ENCODE data around the gene NDUFB4.
"Not testable (repeated sequence)": the region's sequence is repeated elsewhere in the genome, so short reads cannot be mapped to it uniquely, and the experiment has no call there.

The NDUFB4 gene

GRCh38 chr3:120608506-120608905 lies 12.4 kb downstream of the NDUFB4 start:
- Histone ChIP-seq H3K9ac (ENCODE audit: insufficient read length, low read depth) (no peak overlapping the region), H3K4me3 (ENCODE audit: insufficient read length, low read depth) (no peak overlapping the region), H3K9me3 (ENCODE audit: insufficient read depth, low read length) (no peaks in the 10 kb centered on the region), H3K4me1 (ENCODE audit: insufficient read depth, insufficient read length) (no peaks in the 10 kb centered on the region), H3K36me3 (ENCODE audit: insufficient read depth, insufficient read length, low read length) (no peaks in the 10 kb centered on the region), H3K27me3 (ENCODE audit: insufficient read depth, insufficient read length) (no peaks in the 10 kb centered on the region)
- TF ChIP-seq ZNF274 (IDR thresholded peaks at IDR 0.05; ENCODE audit: low read depth, low read length) (no peak), SUZ12 (IDR thresholded peaks at IDR 0.05; ENCODE audit: extremely low read depth, insufficient read depth, insufficient read length) (no peak), YY1 (IDR thresholded peaks at IDR 0.05; ENCODE audit: insufficient read depth, insufficient read length) (no peak)
- DNase-seq (ENCODE audit: low read depth, low spot score) = no peak

- H3K36me3 ChIP-seq (ENCODE audit: insufficient read depth, insufficient read length, low read length) = no peaks in the 10 kb centered on the region
- no peaks in the 10 kb centered on the region for H3K27me3 ChIP-seq (ENCODE audit: insufficient read depth, insufficient read length)
- TF ChIP-seq YY1 (IDR thresholded peaks at IDR 0.05; ENCODE audit: insufficient read depth, insufficient read length) (no peak), ZNF274 (IDR thresholded peaks at IDR 0.05; ENCODE audit: low read depth, low read length) (no peak), SUZ12 (IDR thresholded peaks at IDR 0.05; ENCODE audit: extremely low read depth, insufficient read depth, insufficient read length) (no peak)
- H3K4me1 ChIP-seq (ENCODE audit: insufficient read depth, insufficient read length) = no peaks in the 10 kb centered on the region
- DNase-seq (ENCODE audit: low read depth, low spot score) = no peak
- no peaks in the 10 kb centered on the region; the same call in 1 of the 2 replicates for H3K9me3 ChIP-seq (ENCODE audit: insufficient read depth, low read length)
- H3K9ac ChIP-seq (ENCODE audit: insufficient read length, low read depth) = no peak overlapping the region
- H3K4me3 ChIP-seq (ENCODE audit: insufficient read length, low read depth) = no peak overlapping the region
Measured at GRCh38 chr3:120614765-120615164, 18.6 kb downstream of the NDUFB4 start.

GRCh38 chr3:120615847-120616609 lies 19.9 kb downstream of the NDUFB4 start:
- DNase-seq (ENCODE audit: low read depth, low spot score) = no peak
- no peaks in the 10 kb centered on the region for H3K4me1 ChIP-seq (ENCODE audit: insufficient read depth, insufficient read length)
- TF ChIP-seq YY1 (IDR thresholded peaks at IDR 0.05; ENCODE audit: insufficient read depth, insufficient read length) = peak; percentile 20
- TF ChIP-seq ZNF274 (IDR thresholded peaks at IDR 0.05; ENCODE audit: low read depth, low read length) = no peak
- no peak for TF ChIP-seq SUZ12 (IDR thresholded peaks at IDR 0.05; ENCODE audit: extremely low read depth, insufficient read depth, insufficient read length)
- H3K27me3 ChIP-seq (ENCODE audit: insufficient read depth, insufficient read length) = no peaks in the 10 kb centered on the region
- H3K9ac ChIP-seq (ENCODE audit: insufficient read length, low read depth) = no peak overlapping the region
- H3K36me3 ChIP-seq (ENCODE audit: insufficient read depth, insufficient read length, low read length) = no peaks in the 10 kb centered on the region
- no peak overlapping the region for H3K4me3 ChIP-seq (ENCODE audit: insufficient read length, low read depth)
- H3K9me3 ChIP-seq (ENCODE audit: insufficient read depth, low read length) = no peaks in the 10 kb centered on the region; the same call in 1 of the 2 replicates

- H3K9me3 ChIP-seq (ENCODE audit: insufficient read depth, low read length); H3K4me1 ChIP-seq (ENCODE audit: insufficient read depth, insufficient read length); H3K36me3 ChIP-seq (ENCODE audit: insufficient read depth, insufficient read length, low read length); H3K4me3 ChIP-seq (ENCODE audit: insufficient read length, low read depth); H3K9ac ChIP-seq (ENCODE audit: insufficient read length, low read depth); H3K27me3 ChIP-seq (ENCODE audit: insufficient read depth, insufficient read length); DNase-seq (ENCODE audit: low read depth, low spot score): not testable (repeated sequence)
Measured at GRCh38 chr3:120616745-120617144, 20.6 kb downstream of the NDUFB4 start.

- Histone ChIP-seq H3K9ac (ENCODE audit: insufficient read length, low read depth) (no peak overlapping the region), H3K4me3 (ENCODE audit: insufficient read length, low read depth) (no peak overlapping the region)
Measured at GRCh38 chr3:120622457-120622856, 26.3 kb downstream of the NDUFB4 start.

GRCh38 chr3:120622870-120623726 lies 27.0 kb downstream of the NDUFB4 start:
- Histone ChIP-seq H3K27me3 (ENCODE audit: insufficient read depth, insufficient read length) (no peaks in the 10 kb centered on the region), H3K9me3 (ENCODE audit: insufficient read depth, low read length) (peaks cover 26% of the 10 kb centered on the region), H3K9ac (ENCODE audit: insufficient read length, low read depth) (no peak overlapping the region), H3K36me3 (ENCODE audit: insufficient read depth, insufficient read length, low read length) (no peaks in the 10 kb centered on the region), H3K4me1 (ENCODE audit: insufficient read depth, insufficient read length) (no peaks in the 10 kb centered on the region), H3K4me3 (ENCODE audit: insufficient read length, low read depth) (no peak overlapping the region)
- TF ChIP-seq ZNF274 (IDR thresholded peaks at IDR 0.05; ENCODE audit: low read depth, low read length) = no peak
- no peak for TF ChIP-seq YY1 (IDR thresholded peaks at IDR 0.05; ENCODE audit: insufficient read depth, insufficient read length)
- no peak for TF ChIP-seq SUZ12 (IDR thresholded peaks at IDR 0.05; ENCODE audit: extremely low read depth, insufficient read depth, insufficient read length)
- DNase-seq (ENCODE audit: low read depth, low spot score) = no peak

More at GRCh38 chr3:120622457-120622856, 26.3 kb downstream of the NDUFB4 start:
- no peaks in the 10 kb centered on the region for H3K36me3 ChIP-seq (ENCODE audit: insufficient read depth, insufficient read length, low read length)
- H3K9me3 ChIP-seq (ENCODE audit: insufficient read depth, low read length) = peaks cover 26% of the 10 kb centered on the region
- DNase-seq (ENCODE audit: low read depth, low spot score) = no peak
- no peaks in the 10 kb centered on the region for H3K4me1 ChIP-seq (ENCODE audit: insufficient read depth, insufficient read length)
- TF ChIP-seq SUZ12 (IDR thresholded peaks at IDR 0.05; ENCODE audit: extremely low read depth, insufficient read depth, insufficient read length) (no peak), ZNF274 (IDR thresholded peaks at IDR 0.05; ENCODE audit: low read depth, low read length) (no peak), YY1 (IDR thresholded peaks at IDR 0.05; ENCODE audit: insufficient read depth, insufficient read length) (no peak)
- H3K27me3 ChIP-seq (ENCODE audit: insufficient read depth, insufficient read length) = no peaks in the 10 kb centered on the region

- Histone ChIP-seq H3K9ac (ENCODE audit: insufficient read length, low read depth) (no peak overlapping the region), H3K9me3 (ENCODE audit: insufficient read depth, low read length) (peaks cover 26% of the 10 kb centered on the region), H3K27me3 (ENCODE audit: insufficient read depth, insufficient read length) (no peaks in the 10 kb centered on the region), H3K4me1 (ENCODE audit: insufficient read depth, insufficient read length) (no peaks in the 10 kb centered on the region), H3K36me3 (ENCODE audit: insufficient read depth, insufficient read length, low read length) (no peaks in the 10 kb centered on the region), H3K4me3 (ENCODE audit: insufficient read length, low read depth) (no peak overlapping the region)
- DNase-seq (ENCODE audit: low read depth, low spot score) = no peak
- TF ChIP-seq SUZ12 (IDR thresholded peaks at IDR 0.05; ENCODE audit: extremely low read depth, insufficient read depth, insufficient read length) (no peak), ZNF274 (IDR thresholded peaks at IDR 0.05; ENCODE audit: low read depth, low read length) (no peak), YY1 (IDR thresholded peaks at IDR 0.05; ENCODE audit: insufficient read depth, insufficient read length) (no peak)
Measured at GRCh38 chr3:120623727-120624093, 27.6 kb downstream of the NDUFB4 start.
